Suprapubic skin (tissue), 4 donors: ENCODE data around the gene CASR. TPM values are rescaled to one million over a fixed set of nuclear protein-coding genes. Genes with fewer than 3 reads are reported as not detected.

Experiments used
- DNase-seq, 2 donors: peaks; one replicate each; pipeline ENCODE4 v3.0.0-alpha.2; 2019; ENCODE audit warnings: low spot score in 2 of 2
- H3K27ac ChIP-seq: fragments of 200-600 bp; sonication (generic); one replicate; pipeline ENCODE4 v1.5.1; 2019
- H3K27me3 ChIP-seq: fragments of 200-600 bp; sonication (generic); one replicate; pipeline ENCODE4 v1.5.1; 2019
- H3K36me3 ChIP-seq: fragments of 200-600 bp; sonication (generic); one replicate; pipeline ENCODE4 v1.5.1; 2019
- H3K4me1 ChIP-seq: fragments of 200-600 bp; sonication (generic); one replicate; pipeline ENCODE4 v1.5.1; 2019
- H3K4me3 ChIP-seq: fragments of 200-600 bp; sonication (generic); one replicate; pipeline ENCODE4 v1.5.1; 2019; ENCODE audit warnings: mild to moderate bottlenecking
- H3K9me3 ChIP-seq: fragments of 200-600 bp; sonication (generic); one replicate; pipeline ENCODE4 v1.5.1; 2019
- CTCF ChIP-seq, 2 donors: fragments of 200-600 bp in 1 of 2; fragments of 450-650 bp in 1 of 2; sonication (generic) in 1 of 2; IDR thresholded peaks; one replicate each; pipeline ENCODE4 v1.5.1; 2016 to 2019; ENCODE audit warnings: antibody characterized with exemption in 2 of 2, mild to moderate bottlenecking in 1 of 2, moderate library complexity in 1 of 2
- EP300 ChIP-seq: sonication (generic); formaldehyde crosslinking; IDR thresholded peaks from one replicate; pipeline ENCODE4 v1.6.1; 2017; ENCODE audit warnings: antibody characterized with exemption
- POLR2A ChIP-seq, 2 donors: fragments of 450-650 bp; IDR thresholded peaks; one replicate each; pipeline ENCODE4 v1.6.1; 2017; ENCODE audit warnings: antibody characterized with exemption in 2 of 2, mild to moderate bottlenecking in 2 of 2, moderate library complexity in 2 of 2
- POLR2AphosphoS5 ChIP-seq, 3 donors: sonication (generic); formaldehyde crosslinking; IDR thresholded peaks; one replicate each; pipeline ENCODE4 v1.6.1; 2017; ENCODE audit warnings: antibody characterized with exemption in 3 of 3
- WGBS: methylation state at CpG from one replicate; pipeline ENCODE4 v1.1.5; 2018; 5-methylcytosine and 5-hydroxymethylcytosine counted together
- total RNA-seq, 4 donors: library from RNA; depleted of rRNA; stranded (reverse); fragments of >200 nt; gene quantifications; one replicate each; pipeline ENCODE4 v1.1.0, GENCODE V29; 2016

Gene CASR
- total RNA-seq, 4 donors from 2014 or later, result not detected

DNA sequence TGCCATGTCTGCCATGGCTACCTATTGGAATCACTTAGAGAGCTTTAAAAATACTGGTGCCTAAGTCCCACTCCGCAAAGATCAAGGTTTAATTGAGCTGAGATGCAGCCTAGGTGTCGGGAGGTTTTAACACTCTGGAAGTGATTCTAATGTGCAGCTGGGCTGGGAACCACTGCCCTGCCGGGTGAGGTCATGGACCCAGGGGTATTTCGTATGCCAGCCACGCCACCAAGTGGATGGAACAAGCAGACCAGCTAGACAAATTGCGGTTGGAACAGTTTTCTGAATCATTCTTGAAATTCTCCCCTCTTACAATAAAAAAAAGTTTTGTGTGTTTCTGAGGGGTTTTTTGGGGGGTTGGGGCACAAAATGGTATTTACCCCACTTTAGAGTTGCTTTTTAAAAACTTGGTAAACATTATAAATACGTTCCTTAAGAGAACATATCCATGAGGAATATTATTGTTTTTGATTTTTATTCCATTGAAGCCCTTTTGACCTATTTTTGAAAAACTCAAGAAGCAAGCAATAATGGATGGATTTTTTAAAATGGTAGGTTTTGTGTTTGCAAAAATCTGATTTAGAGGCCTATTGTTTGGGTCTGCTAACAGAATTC, 75.4 kb downstream of the CASR start:
- no peak for DNase-seq
- no peak overlapping the region for H3K4me3 ChIP-seq
- H3K27me3 ChIP-seq, result peaks cover 4% of the 10 kb centered on the region
- no peaks in the 10 kb centered on the region for H3K9me3 ChIP-seq
- 26% methylated on average over 7 of the region's 7 CpGs for whole genome bisulfite sequencing
- no peak overlapping the region for H3K27ac ChIP-seq
- TF ChIP-seq POLR2A (IDR thresholded peaks at IDR 0.05) (no peak), CTCF (IDR thresholded peaks at IDR 0.05) (peak; percentile 36 to 38)
- H3K36me3 ChIP-seq, result no peaks in the 10 kb centered on the region
- H3K4me1 ChIP-seq, result peaks cover 12% of the 10 kb centered on the region

DNA sequence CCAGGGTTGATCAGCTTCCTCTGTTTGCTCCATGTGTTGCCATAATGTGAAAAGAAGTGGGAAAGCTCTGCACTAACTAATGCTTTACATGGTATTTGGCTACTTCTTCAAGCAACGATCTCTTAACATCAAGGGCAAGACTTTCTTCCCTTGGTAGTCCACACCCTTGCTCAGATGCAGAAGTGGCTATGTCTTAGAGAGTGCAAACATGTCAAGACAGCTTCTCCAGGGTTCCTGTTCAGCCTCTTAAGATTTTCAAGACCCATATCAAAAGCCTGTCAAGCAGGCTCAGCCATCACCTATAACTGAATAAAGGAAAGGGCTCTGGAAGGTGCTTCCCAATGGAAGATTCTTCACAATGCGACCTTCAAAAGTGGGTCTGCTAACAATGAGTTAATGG, 76.7 kb downstream of the CASR start:
- peaks cover 12% of the 10 kb centered on the region for H3K4me1 ChIP-seq
- H3K4me3 ChIP-seq, result no peak overlapping the region
- TF ChIP-seq POLR2AphosphoS5 (IDR thresholded peaks at IDR 0.05), result no peak
- TF ChIP-seq POLR2A (IDR thresholded peaks at IDR 0.05), result no peak
- no peak for TF ChIP-seq CTCF (IDR thresholded peaks at IDR 0.05)
- no peak for TF ChIP-seq EP300
- peaks cover 4% of the 10 kb centered on the region for H3K27me3 ChIP-seq
- 60% methylated on average over 2 of the region's 2 CpGs for WGBS
- no peaks in the 10 kb centered on the region for H3K9me3 ChIP-seq
- H3K36me3 ChIP-seq, result no peaks in the 10 kb centered on the region
- no peak for DNase-seq
- H3K27ac ChIP-seq, result no peak overlapping the region

- Histone ChIP-seq H3K4me3 (no peak overlapping the region), H3K27ac (no peak overlapping the region), H3K27me3 (peaks cover 4% of the 10 kb centered on the region), H3K9me3 (no peaks in the 10 kb centered on the region), H3K4me1 (peaks cover 12% of the 10 kb centered on the region), H3K36me3 (no peaks in the 10 kb centered on the region)
- TF ChIP-seq POLR2AphosphoS5 (IDR thresholded peaks at IDR 0.05) (no peak), CTCF (IDR thresholded peaks at IDR 0.05) (no peak), POLR2A (IDR thresholded peaks at IDR 0.05) (no peak), EP300 (no peak)
- DNase-seq, result no peak
- 73% methylated on average over 2 of the region's 2 CpGs for WGBS
Observed at GRCh38 chr3:122263058-122263457, 79.6 kb downstream of the CASR start.

GRCh38 chr3:122263974-122264588, 80.6 kb downstream of the CASR start:
- no peak for DNase-seq
- TF ChIP-seq CTCF (IDR thresholded peaks at IDR 0.05), result no peak
- no peak for TF ChIP-seq EP300
- TF ChIP-seq POLR2A (IDR thresholded peaks at IDR 0.05), result no peak
- TF ChIP-seq POLR2AphosphoS5 (IDR thresholded peaks at IDR 0.05), result no peak
- no peaks in the 10 kb centered on the region for H3K36me3 ChIP-seq
- H3K4me1 ChIP-seq, result peaks cover 5% of the 10 kb centered on the region
- H3K4me3 ChIP-seq, result no peak overlapping the region
- H3K27ac ChIP-seq, result no peak overlapping the region
- peaks cover 4% of the 10 kb centered on the region for H3K27me3 ChIP-seq
- H3K9me3 ChIP-seq, result no peaks in the 10 kb centered on the region

GRCh38 chr3:122265957-122266356, 82.5 kb downstream of the CASR start:
- TF ChIP-seq POLR2AphosphoS5 (IDR thresholded peaks at IDR 0.05) (no peak), CTCF (IDR thresholded peaks at IDR 0.05) (no peak), POLR2A (IDR thresholded peaks at IDR 0.05) (no peak)
- no peaks in the 10 kb centered on the region for H3K36me3 ChIP-seq
- no peak overlapping the region for H3K4me3 ChIP-seq
- no peak overlapping the region for H3K27ac ChIP-seq
- 58% methylated on average over 3 of the region's 3 CpGs for WGBS
- peaks cover 1% of the 10 kb centered on the region for H3K4me1 ChIP-seq
- DNase-seq, result no peak
- peaks cover 4% of the 10 kb centered on the region for H3K27me3 ChIP-seq
- no peaks in the 10 kb centered on the region for H3K9me3 ChIP-seq
